ENCODE measurements around the gene SYNJ1. TPM values are rescaled to one million over a fixed set of nuclear protein-coding genes. Genes with fewer than 3 reads are reported as not detected.

Gene SYNJ1
- total RNA-seq, 1 donor from 2014 or later = 25.2 TPM

DNA sequence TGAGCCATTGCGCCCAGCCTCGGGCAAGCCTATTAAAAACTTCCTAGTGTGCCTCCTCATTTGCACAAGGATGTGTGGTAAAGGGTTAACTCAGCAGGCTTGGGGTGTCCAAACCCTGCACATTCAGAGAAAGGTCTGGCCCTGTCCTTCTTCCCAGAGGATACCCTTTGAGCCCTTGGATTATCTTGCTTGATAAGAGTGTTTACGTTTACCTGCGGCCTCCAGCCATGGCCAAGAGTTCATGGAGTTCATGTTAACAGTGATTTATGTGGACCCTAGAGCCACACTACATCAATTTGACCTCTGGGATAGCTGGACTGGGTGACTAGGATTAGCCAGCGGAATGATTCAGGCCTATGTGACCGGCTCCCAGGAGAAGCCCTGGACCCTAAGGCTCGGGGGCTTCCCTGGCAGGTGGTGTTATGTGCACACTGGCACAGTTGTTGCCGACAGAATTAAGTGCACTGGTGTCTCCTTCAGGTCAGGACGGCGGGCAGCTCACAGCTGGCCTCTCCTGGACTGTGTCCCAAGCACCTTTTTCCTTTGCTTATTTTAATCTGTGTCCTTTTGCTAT is 134.8 kb downstream of the SYNJ1 start:
- ATAC-seq (no peak), DNase-seq (ENCODE audit: low spot score) (no peak)
- intact Hi-C loops (cut with DNase I) = loop anchor here (10.0 kb wide), 1 partner anchor 188 kb away; no protein-coding TSS in a partner anchor

DNA sequence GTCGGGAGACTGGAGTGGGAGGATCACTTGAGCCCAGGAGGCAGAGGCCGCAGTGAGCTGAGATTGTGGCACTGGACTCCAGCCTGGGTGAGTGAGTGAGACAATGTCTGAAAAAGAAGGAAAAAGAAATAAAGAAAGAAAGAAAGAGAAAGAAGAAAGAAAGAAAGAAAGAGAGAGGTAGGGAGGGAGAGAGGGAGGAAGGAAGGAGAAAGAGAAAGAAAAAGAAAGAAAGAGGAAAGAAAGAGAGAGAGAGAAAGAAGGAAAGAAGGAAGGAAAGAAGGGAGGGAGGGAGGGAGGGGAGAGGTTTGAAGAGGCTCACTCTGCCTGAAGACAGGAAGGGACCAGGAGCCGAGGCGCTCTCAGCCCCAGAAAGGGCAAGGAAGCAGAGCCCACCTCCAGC is 137.7 kb downstream of the SYNJ1 start:
- ATAC-seq = no peak
- no peak for DNase-seq (ENCODE audit: low spot score)
- intact Hi-C loops (cut with DNase I) = loop anchor here (10.0 kb wide), 1 partner anchor 185 kb away; no protein-coding TSS in a partner anchor

DNA sequence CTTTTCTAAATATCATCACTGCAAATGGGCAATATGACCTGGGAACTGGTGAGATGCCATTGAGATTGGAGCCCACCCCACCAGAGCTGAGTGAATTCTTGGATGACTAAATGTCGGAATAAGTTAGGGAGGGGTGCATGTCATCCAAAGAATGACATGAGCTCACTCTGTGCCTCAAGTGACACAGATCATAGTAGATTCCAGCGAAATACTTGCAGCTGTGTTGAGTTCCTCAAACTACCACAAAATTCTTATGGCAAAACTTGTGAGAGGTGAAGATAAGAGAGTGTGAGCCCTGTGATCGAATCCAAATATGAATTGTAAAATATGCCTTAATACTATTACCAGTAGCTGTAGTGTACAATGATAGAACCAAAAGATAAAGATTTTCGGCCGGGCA is 140.2 kb downstream of the SYNJ1 start:
- DNase-seq (ENCODE audit: low spot score) (no peak), ATAC-seq (no peak)
- intact Hi-C loops (cut with DNase I) = no loop called here

DNA sequence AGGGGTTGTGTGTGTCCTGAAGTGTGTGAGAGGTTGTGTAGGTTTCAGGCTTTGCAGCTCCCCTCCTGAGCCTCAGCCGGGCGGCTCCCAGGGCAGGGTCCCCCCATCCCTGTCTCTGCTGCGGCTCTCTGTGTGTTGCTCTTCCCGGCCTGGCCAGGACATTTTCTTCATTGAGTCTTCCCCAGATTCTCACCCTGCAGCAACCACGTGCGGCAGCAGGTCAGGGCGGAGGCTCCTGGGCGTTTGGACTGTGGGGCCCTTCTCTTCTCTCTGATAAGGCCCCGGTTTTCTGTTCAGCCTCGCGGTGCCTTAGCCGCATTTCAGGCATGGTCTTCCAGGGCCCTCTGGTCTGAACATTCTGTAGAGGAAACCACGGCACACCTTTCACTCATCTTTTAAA is 140.7 kb downstream of the SYNJ1 start:
- intact Hi-C loops (cut with DNase I) = no loop called here
- no peak for DNase-seq (ENCODE audit: low spot score)
- ATAC-seq = no peak

DNA sequence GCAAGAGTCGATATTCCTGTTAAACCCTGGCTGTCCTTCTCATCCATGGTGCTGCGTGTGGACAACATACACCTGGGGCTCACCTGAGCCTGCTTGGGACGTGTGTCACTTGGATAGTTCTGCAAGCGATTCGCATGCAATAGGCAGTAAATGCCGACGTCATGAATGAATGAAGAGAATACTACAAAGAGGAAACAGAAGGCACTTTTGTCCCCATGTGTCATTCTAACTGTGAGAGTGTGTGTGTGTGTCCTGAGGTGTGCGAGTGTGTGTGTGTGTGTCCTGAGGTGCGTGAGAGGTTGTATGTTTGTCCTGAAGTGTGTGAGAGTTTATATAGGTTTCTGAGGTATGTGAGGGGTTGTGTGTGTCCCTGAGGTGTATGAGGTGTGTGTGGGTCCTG is 141.8 kb downstream of the SYNJ1 start:
- intact Hi-C loops (cut with DNase I) = no loop called here
- no peak for DNase-seq (ENCODE audit: low spot score)
- ATAC-seq = no peak

DNA sequence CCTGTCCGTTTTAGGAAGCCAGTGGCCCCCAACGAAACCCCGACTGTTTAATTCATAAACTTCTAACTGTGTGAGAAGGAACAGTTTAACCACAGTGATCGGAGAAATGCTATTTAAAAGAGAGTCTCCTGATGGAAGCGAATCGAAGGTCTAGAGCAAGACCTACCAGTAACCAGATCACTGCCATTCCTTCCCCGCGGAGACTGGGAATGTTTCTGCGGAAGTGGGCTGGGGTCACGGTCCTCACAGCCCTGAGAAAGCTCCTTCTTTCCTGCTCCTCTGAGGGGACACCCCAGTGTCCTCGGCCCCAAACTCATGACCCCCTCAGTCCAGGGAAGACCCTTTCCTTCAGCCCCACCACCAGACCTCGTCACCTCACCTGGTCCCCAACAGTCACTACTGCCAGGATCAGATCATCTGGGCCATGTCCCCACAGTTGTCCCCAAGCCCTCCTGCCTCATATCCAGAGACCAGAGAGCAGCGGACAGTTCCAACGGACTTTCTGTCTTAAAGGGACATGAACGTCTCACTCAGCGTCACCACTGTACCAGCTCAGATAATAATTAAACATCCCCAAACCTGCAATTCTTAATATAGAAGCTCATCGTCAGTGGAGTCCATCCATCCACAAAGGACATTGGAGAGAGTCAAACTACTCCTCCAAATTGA is 142.6 kb downstream of the SYNJ1 start, which contains the start of gene TCP10L:
Gene TCP10L, minus strand, starts transcription at position 482 of the 669 bp plus-strand sequence. CDS start 1,219 bp downstream, outside the sequence.
- no peak for DNase-seq (ENCODE audit: low spot score)
- intact Hi-C loops (cut with DNase I) = no loop called here
- no peak for ATAC-seq

DNA sequence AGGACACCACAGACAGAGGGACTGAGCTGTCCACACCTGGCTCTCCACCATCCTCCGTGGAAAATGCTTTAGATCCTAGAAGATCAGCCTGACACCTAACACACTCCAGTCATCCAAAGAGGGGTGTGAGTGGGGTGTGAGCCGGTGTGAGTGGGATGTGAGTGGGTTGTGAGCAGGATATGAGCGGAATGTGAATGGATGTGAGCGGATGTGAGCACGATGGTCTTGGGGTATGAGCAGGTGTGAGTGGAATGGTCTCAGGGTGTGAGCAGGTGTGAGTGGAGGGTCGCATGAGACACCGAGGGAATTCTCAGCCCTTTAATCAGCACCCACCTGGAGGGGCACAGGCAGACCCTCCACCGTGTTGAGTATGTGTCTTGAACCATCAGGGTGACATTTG is 143.3 kb downstream of the SYNJ1 start:
- intact Hi-C loops (cut with DNase I) = no loop called here
- DNase-seq (ENCODE audit: low spot score) (no peak), ATAC-seq (no peak)

DNA sequence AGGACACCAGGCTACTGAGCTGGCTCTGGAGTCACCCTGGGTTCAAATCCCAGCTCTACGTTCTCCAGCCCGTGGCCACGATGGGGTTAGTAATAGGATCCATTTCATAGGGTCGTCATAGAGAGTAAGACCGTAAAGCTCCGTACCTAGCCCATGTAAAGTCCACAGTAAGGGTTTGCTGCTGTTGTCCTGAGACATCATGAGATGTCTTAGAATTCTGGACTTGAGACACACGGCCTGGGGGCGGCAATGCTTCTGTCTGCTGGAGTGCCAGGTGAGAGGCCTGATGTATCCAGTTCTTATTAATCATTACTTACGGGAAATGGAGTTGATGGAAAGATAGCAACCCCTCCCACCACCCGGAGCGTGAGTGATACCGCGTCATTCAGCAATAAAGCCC is 146.1 kb downstream of the SYNJ1 start:
- no peak for ATAC-seq
- no peak for DNase-seq (ENCODE audit: low spot score)
- intact Hi-C loops (cut with DNase I) = no loop called here

DNA sequence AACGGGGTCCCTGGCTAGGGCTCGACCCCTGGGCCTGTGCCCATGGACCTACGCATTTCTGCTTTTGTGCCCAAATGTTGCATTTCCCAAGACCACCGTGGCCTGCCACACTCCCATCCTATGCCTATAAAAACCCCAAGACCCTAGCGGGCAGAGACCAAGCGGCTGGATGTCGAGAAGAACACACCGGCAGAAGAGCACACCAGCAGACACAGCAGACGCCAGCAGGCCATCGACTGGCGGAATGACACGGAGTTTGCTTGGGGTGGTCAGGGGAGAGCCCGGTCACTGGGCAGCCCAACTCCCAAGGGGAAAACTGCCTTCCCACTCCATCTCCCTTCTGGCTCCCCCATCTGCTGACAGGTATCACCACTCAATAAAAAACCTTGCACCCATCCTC is 146.9 kb downstream of the SYNJ1 start:
- intact Hi-C loops (cut with DNase I) = no loop called here
- ATAC-seq (no peak), DNase-seq (ENCODE audit: low spot score) (no peak)

Other genes starting within 250 kb of the SYNJ1 start
- gene TCP10L, start 142.5 kb downstream of the SYNJ1 start, total RNA-seq = 1.9 TPM
- gene CFAP298, start 115.6 kb downstream of the SYNJ1 start, total RNA-seq = 27.4 TPM
- gene PAXBP1, start 43.7 kb upstream of the SYNJ1 start, total RNA-seq = 54.1 TPM